SU-DHL-6 (cell line): ENCODE data around the gene MTRF1.

Experiments
- EZH2phosphoT487 ChIP-seq: fragments of 200-600 bp; sonication (generic), shearing (Covaris generic); conservative IDR thresholded peaks from 2 replicates; pipeline ENCODE4 v1.6.1; 2018; ENCODE audit warnings: mild to moderate bottlenecking, antibody characterized with exemption, low read length, moderate library complexity, mixed read lengths
- TF ChIP-seq, protein P1 (sequence below): fragments of 200-600 bp; sonication (generic); IDR thresholded peaks from one replicate; pipeline ENCODE4 v1.5.1; 2017; ENCODE audit warnings: antibody characterized with exemption, mild to moderate bottlenecking, low read length, moderate library complexity; ENCODE audit not compliant: insufficient read depth, poor library complexity, severe bottlenecking

DNA sequence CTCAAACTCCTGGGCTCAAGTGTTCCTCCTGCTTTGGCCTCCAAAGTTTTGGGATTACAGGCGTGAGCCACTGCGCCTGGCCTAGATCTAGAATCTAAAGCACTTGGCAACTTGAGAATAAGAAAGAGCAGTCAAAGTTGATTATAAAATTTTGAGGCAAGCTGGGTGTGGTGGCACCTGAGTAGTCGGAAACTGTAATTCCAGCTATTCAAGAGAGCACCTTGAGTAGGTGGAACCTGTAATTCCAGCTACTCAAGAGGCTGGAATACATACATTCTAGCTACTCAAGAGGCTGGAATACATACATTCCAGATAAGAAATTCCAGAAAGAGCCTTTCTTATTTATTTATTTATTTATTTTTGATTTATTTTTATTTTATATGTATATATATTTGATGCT lies 39.4 kb upstream of the MTRF1 start:
- TF ChIP-seq, protein P1, sequence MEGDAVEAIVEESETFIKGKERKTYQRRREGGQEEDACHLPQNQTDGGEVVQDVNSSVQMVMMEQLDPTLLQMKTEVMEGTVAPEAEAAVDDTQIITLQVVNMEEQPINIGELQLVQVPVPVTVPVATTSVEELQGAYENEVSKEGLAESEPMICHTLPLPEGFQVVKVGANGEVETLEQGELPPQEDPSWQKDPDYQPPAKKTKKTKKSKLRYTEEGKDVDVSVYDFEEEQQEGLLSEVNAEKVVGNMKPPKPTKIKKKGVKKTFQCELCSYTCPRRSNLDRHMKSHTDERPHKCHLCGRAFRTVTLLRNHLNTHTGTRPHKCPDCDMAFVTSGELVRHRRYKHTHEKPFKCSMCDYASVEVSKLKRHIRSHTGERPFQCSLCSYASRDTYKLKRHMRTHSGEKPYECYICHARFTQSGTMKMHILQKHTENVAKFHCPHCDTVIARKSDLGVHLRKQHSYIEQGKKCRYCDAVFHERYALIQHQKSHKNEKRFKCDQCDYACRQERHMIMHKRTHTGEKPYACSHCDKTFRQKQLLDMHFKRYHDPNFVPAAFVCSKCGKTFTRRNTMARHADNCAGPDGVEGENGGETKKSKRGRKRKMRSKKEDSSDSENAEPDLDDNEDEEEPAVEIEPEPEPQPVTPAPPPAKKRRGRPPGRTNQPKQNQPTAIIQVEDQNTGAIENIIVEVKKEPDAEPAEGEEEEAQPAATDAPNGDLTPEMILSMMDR, result no peak
- TF ChIP-seq EZH2phosphoT487, result no peak
